ENCODE data around the gene EDEM3.
"Not testable (repeated sequence)": the region's sequence is repeated elsewhere in the genome, so short reads cannot be mapped to it uniquely, and the experiment has no call there.

The EDEM3 gene

GRCh38 chr1:184685116-184685515, 69.5 kb downstream of the EDEM3 start:
- Histone ChIP-seq H3K27ac (ENCODE audit: low read length) (no peak overlapping the region), H3K27me3 (ENCODE audit: insufficient read depth, low read length) (no peaks in the 10 kb centered on the region), H3K9ac (ENCODE audit: low read depth, low read length) (no peak overlapping the region), H3K9me3 (ENCODE audit: insufficient read depth, low read depth, low read length) (peaks cover 6% of the 10 kb centered on the region; the same call in 1 of the 2 replicates), H3K4me1 (ENCODE audit: insufficient read depth, low read length) (peaks cover 5% of the 10 kb centered on the region; the same call in 1 of the 2 replicates), H3K4me3 (ENCODE audit: low read length) (no peak overlapping the region), H3K36me3 (ENCODE audit: insufficient read depth, low read depth, low read length) (no peaks in the 10 kb centered on the region)

GRCh38 chr1:184684285-184685074, 70.2 kb downstream of the EDEM3 start:
- H3K27me3 ChIP-seq (ENCODE audit: insufficient read depth, low read length), result no peaks in the 10 kb centered on the region

GRCh38 chr1:184682956-184683355, 71.7 kb downstream of the EDEM3 start:
- Histone ChIP-seq H3K9ac (ENCODE audit: low read depth, low read length) (no peak overlapping the region), H3K4me3 (ENCODE audit: low read length) (no peak overlapping the region), H3K36me3 (ENCODE audit: insufficient read depth, low read depth, low read length) (no peaks in the 10 kb centered on the region), H3K9me3 (ENCODE audit: insufficient read depth, low read depth, low read length) (peaks cover 6% of the 10 kb centered on the region; the same call in 1 of the 2 replicates), H3K4me1 (ENCODE audit: insufficient read depth, low read length) (peaks cover 5% of the 10 kb centered on the region; the same call in 1 of the 2 replicates), H3K27ac (ENCODE audit: low read length) (no peak overlapping the region), H3K27me3 (ENCODE audit: insufficient read depth, low read length) (no peaks in the 10 kb centered on the region)

More at GRCh38 chr1:184684285-184685074, 70.2 kb downstream of the EDEM3 start:
- peaks cover 5% of the 10 kb centered on the region; the same call in 1 of the 2 replicates for H3K4me1 ChIP-seq (ENCODE audit: insufficient read depth, low read length)
- no peak overlapping the region for H3K27ac ChIP-seq (ENCODE audit: low read length)
- H3K4me3 ChIP-seq (ENCODE audit: low read length), result no peak overlapping the region
- H3K36me3 ChIP-seq (ENCODE audit: insufficient read depth, low read depth, low read length), result no peaks in the 10 kb centered on the region
- H3K9me3 ChIP-seq (ENCODE audit: insufficient read depth, low read depth, low read length), result peaks cover 6% of the 10 kb centered on the region; the same call in 1 of the 2 replicates
- no peak overlapping the region for H3K9ac ChIP-seq (ENCODE audit: low read depth, low read length)

- not testable (repeated sequence) for H3K36me3 ChIP-seq (ENCODE audit: insufficient read depth, low read depth, low read length); H3K27me3 ChIP-seq (ENCODE audit: insufficient read depth, low read length); H3K4me1 ChIP-seq (ENCODE audit: insufficient read depth, low read length); H3K27ac ChIP-seq (ENCODE audit: low read length); H3K9ac ChIP-seq (ENCODE audit: low read depth, low read length); H3K4me3 ChIP-seq (ENCODE audit: low read length); H3K9me3 ChIP-seq (ENCODE audit: insufficient read depth, low read depth, low read length)
Measured at GRCh38 chr1:184680611-184681225, 73.9 kb downstream of the EDEM3 start.

- not testable (repeated sequence) for H3K27me3 ChIP-seq (ENCODE audit: insufficient read depth, low read length); H3K36me3 ChIP-seq (ENCODE audit: insufficient read depth, low read depth, low read length); H3K4me3 ChIP-seq (ENCODE audit: low read length); H3K27ac ChIP-seq (ENCODE audit: low read length); H3K9ac ChIP-seq (ENCODE audit: low read depth, low read length); H3K9me3 ChIP-seq (ENCODE audit: insufficient read depth, low read depth, low read length); H3K4me1 ChIP-seq (ENCODE audit: insufficient read depth, low read length)
Measured at GRCh38 chr1:184679472-184679871, 75.2 kb downstream of the EDEM3 start.

- H3K4me1 ChIP-seq (ENCODE audit: insufficient read depth, low read length), result peaks cover 17% of the 10 kb centered on the region; the same call in 1 of the 2 replicates
- no peak overlapping the region for H3K4me3 ChIP-seq (ENCODE audit: low read length)
- no peaks in the 10 kb centered on the region for H3K27me3 ChIP-seq (ENCODE audit: insufficient read depth, low read length)
- H3K9me3 ChIP-seq (ENCODE audit: insufficient read depth, low read depth, low read length), result peaks cover 6% of the 10 kb centered on the region; the same call in 1 of the 2 replicates
- no peak overlapping the region for H3K27ac ChIP-seq (ENCODE audit: low read length)
- no peaks in the 10 kb centered on the region for H3K36me3 ChIP-seq (ENCODE audit: insufficient read depth, low read depth, low read length)
- H3K9ac ChIP-seq (ENCODE audit: low read depth, low read length), result no peak overlapping the region
Measured at GRCh38 chr1:184677344-184677743, 77.3 kb downstream of the EDEM3 start.

- Histone ChIP-seq H3K4me3 (ENCODE audit: low read length) (peak overlapping the region; percentile 8; the same call in 1 of the 2 replicates), H3K36me3 (ENCODE audit: insufficient read depth, low read depth, low read length) (no peaks in the 10 kb centered on the region), H3K27ac (ENCODE audit: low read length) (no peak overlapping the region), H3K27me3 (ENCODE audit: insufficient read depth, low read length) (no peaks in the 10 kb centered on the region), H3K9me3 (ENCODE audit: insufficient read depth, low read depth, low read length) (no peaks in the 10 kb centered on the region), H3K4me1 (ENCODE audit: insufficient read depth, low read length) (peaks cover 55% of the 10 kb centered on the region), H3K9ac (ENCODE audit: low read depth, low read length) (peak overlapping the region; percentile 63; the same call in 1 of the 2 replicates)
Measured at GRCh38 chr1:184673305-184673704, 81.4 kb downstream of the EDEM3 start.

GRCh38 chr1:184672013-184672726, 82.5 kb downstream of the EDEM3 start:
- H3K4me3 ChIP-seq (ENCODE audit: low read length), result peak overlapping the region; percentile 51; the same call in 1 of the 2 replicates
- no peaks in the 10 kb centered on the region for H3K36me3 ChIP-seq (ENCODE audit: insufficient read depth, low read depth, low read length)
- peaks cover 59% of the 10 kb centered on the region for H3K4me1 ChIP-seq (ENCODE audit: insufficient read depth, low read length)
- peak overlapping the region; percentile 70; the same call in 1 of the 2 replicates for H3K9ac ChIP-seq (ENCODE audit: low read depth, low read length)
- H3K27ac ChIP-seq (ENCODE audit: low read length), result peak overlapping the region; percentile 86
- no peaks in the 10 kb centered on the region for H3K9me3 ChIP-seq (ENCODE audit: insufficient read depth, low read depth, low read length)
- H3K27me3 ChIP-seq (ENCODE audit: insufficient read depth, low read length), result no peaks in the 10 kb centered on the region

- Histone ChIP-seq H3K27ac (ENCODE audit: low read length) (peak overlapping the region; percentile 3), H3K27me3 (ENCODE audit: insufficient read depth, low read length) (peaks cover 13% of the 10 kb centered on the region), H3K9ac (ENCODE audit: low read depth, low read length) (peak overlapping the region; percentile 57; the same call in 1 of the 2 replicates), H3K4me3 (ENCODE audit: low read length) (peak overlapping the region; percentile 17; the same call in 1 of the 2 replicates), H3K9me3 (ENCODE audit: insufficient read depth, low read depth, low read length) (no peaks in the 10 kb centered on the region), H3K4me1 (ENCODE audit: insufficient read depth, low read length) (peaks cover 72% of the 10 kb centered on the region), H3K36me3 (ENCODE audit: insufficient read depth, low read depth, low read length) (no peaks in the 10 kb centered on the region)
Measured at GRCh38 chr1:184669391-184669790, 85.3 kb downstream of the EDEM3 start.

- Histone ChIP-seq H3K9ac (ENCODE audit: low read depth, low read length) (no peak overlapping the region), H3K9me3 (ENCODE audit: insufficient read depth, low read depth, low read length) (no peaks in the 10 kb centered on the region), H3K36me3 (ENCODE audit: insufficient read depth, low read depth, low read length) (no peaks in the 10 kb centered on the region), H3K4me1 (ENCODE audit: insufficient read depth, low read length) (peaks cover 40% of the 10 kb centered on the region), H3K27me3 (ENCODE audit: insufficient read depth, low read length) (peaks cover 17% of the 10 kb centered on the region), H3K27ac (ENCODE audit: low read length) (no peak overlapping the region), H3K4me3 (ENCODE audit: low read length) (no peak overlapping the region)
Measured at GRCh38 chr1:184665360-184665759, 89.3 kb downstream of the EDEM3 start.

- no peaks in the 10 kb centered on the region for H3K9me3 ChIP-seq (ENCODE audit: insufficient read depth, low read depth, low read length)
- H3K27ac ChIP-seq (ENCODE audit: low read length), result no peak overlapping the region
- peaks cover 17% of the 10 kb centered on the region for H3K27me3 ChIP-seq (ENCODE audit: insufficient read depth, low read length)
- H3K9ac ChIP-seq (ENCODE audit: low read depth, low read length), result no peak overlapping the region
- peaks cover 33% of the 10 kb centered on the region for H3K4me1 ChIP-seq (ENCODE audit: insufficient read depth, low read length)
- H3K4me3 ChIP-seq (ENCODE audit: low read length), result no peak overlapping the region
- no peaks in the 10 kb centered on the region for H3K36me3 ChIP-seq (ENCODE audit: insufficient read depth, low read depth, low read length)
Measured at GRCh38 chr1:184664661-184665060, 90.0 kb downstream of the EDEM3 start.
